GM12891 (cell line): ENCODE results near the gene TAMM41.

Experiments used
- PAX5 ChIP-seq: IDR thresholded peaks from 2 replicates; pipeline ENCODE4 v1.6.1; 2011; ENCODE audit warnings: low read length, moderate library complexity, mild to moderate bottlenecking; ENCODE audit not compliant: insufficient read depth, severe bottlenecking
- POLR2A ChIP-seq: IDR thresholded peaks from 2 replicates; pipeline ENCODE4 v1.6.1; 2011; ENCODE audit warnings: low read depth, low read length, control low read depth
- POLR2AphosphoS5 ChIP-seq: IDR thresholded peaks from 2 replicates; pipeline ENCODE4 v1.6.1; 2011; ENCODE audit warnings: low read depth, low read length, control low read depth
- POU2F2 ChIP-seq: IDR thresholded peaks from 2 replicates; pipeline ENCODE4 v1.6.1; 2011; ENCODE audit warnings: low read depth, mild to moderate bottlenecking, control low read depth, low read length, moderate library complexity
- TAF1 ChIP-seq: IDR thresholded peaks from 2 replicates; pipeline ENCODE4 v1.6.1; 2011; ENCODE audit warnings: low read depth, low read length, control low read depth

DNA sequence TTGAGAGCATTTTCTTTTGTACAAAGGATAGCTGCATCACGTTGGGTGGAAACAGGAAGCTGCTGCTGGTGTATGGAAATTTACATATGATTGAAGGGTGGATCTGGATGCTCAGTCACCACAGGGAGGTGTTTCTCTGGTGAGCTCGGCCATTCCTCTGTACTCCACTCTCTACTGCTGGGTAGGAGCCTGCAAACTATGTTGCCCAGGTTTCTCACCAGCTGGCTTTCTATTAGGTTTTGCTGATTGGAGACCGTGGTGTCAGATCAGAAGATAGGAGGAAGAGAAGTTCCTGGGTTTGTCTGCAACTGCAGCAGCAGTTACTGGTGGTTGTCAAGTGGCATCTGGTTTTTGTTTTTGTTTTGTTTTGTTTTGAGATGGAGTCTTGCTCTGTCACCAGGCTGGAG lies 61.7 kb downstream of the TAMM41 start:
- TF ChIP-seq POLR2AphosphoS5, result no peak
- no peak for TF ChIP-seq POLR2A
- TF ChIP-seq TAF1, result no peak
- no peak for TF ChIP-seq POU2F2
- TF ChIP-seq PAX5, result no peak
